ENCODE results near the gene TSC22D1. TPM values are rescaled to one million over a fixed set of nuclear protein-coding genes. Genes with fewer than 3 reads are reported as not detected.

Gene TSC22D1
- total and polyA plus RNA-seq, 12 donors: 28.5 to 113 (median 59.8) TPM

DNA sequence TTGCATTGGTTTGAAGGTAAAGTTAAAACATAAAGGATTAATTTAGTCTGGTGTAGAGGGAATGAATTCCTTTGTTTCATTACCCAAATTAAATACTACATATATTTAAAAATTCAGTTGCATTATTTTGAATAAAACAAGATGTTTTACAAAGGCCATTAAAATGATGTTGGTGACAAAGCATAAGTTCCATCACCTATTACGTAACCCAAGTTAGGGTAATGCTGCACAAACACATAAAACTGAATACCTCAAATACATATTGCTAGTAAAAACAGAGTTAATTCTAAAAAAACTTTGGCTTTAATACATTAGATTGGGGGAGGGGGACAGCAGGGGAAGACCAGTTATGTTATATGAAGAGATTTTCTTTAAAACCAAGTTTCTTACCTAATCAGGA is 122.2 kb downstream of the TSC22D1 start:
- DNase-seq: no peak
- intact Hi-C loops (cut with DNase I): no loop called here
- TF ChIP-seq POLR2A (IDR thresholded peaks at IDR 0.05): no peak
- TF ChIP-seq, protein P1, sequence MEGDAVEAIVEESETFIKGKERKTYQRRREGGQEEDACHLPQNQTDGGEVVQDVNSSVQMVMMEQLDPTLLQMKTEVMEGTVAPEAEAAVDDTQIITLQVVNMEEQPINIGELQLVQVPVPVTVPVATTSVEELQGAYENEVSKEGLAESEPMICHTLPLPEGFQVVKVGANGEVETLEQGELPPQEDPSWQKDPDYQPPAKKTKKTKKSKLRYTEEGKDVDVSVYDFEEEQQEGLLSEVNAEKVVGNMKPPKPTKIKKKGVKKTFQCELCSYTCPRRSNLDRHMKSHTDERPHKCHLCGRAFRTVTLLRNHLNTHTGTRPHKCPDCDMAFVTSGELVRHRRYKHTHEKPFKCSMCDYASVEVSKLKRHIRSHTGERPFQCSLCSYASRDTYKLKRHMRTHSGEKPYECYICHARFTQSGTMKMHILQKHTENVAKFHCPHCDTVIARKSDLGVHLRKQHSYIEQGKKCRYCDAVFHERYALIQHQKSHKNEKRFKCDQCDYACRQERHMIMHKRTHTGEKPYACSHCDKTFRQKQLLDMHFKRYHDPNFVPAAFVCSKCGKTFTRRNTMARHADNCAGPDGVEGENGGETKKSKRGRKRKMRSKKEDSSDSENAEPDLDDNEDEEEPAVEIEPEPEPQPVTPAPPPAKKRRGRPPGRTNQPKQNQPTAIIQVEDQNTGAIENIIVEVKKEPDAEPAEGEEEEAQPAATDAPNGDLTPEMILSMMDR (IDR thresholded peaks at IDR 0.05): no peak
- Histone ChIP-seq H3K27ac (no peak overlapping the region), H3K27me3 (no peaks in the 10 kb centered on the region), H3K4me3 (no peak overlapping the region), H3K36me3 (replicated peaks in 1 of 2) (no peaks in the 10 kb centered on the region), H3K9me3 (replicated peaks in 1 of 3) (no peaks in the 10 kb centered on the region), H3K4me1 (replicated peaks in 1 of 2) (no peaks in the 10 kb centered on the region)
- 90 to 97% (median 97%) methylated on average over 1 of the region's 1 CpG for WGBS, 4 donors

DNA sequence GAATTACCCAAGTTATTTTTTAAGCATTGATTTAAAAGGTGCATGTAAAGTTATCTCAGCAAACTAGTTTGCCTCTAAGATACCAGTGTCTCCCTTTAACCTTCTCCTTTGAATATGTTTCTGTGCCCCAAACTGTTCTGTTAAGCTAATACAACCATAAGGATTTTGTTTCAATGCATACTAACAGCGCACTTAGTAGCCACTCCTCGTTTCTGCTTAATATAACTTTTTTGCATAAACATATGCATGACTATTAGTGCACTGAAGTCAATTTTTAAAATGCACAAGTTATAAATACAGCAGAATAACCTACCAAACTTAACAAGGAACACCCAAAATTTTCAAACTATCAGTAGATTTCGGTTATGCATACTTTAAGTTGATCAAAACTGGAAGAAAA is 123.1 kb downstream of the TSC22D1 start:
- intact Hi-C loops (cut with DNase I): no loop called here
- 85 to 93% (median 92%) methylated on average over 3 of the region's 3 CpGs for WGBS, 4 donors
- H3K9me3 ChIP-seq (replicated peaks in 1 of 3): no peaks in the 10 kb centered on the region
- no peak for DNase-seq
- no peak for TF ChIP-seq POLR2A (IDR thresholded peaks at IDR 0.05)
- TF ChIP-seq, protein P1 (IDR thresholded peaks at IDR 0.05): no peak
- H3K4me3 ChIP-seq: no peak overlapping the region
- H3K27me3 ChIP-seq: no peaks in the 10 kb centered on the region
- H3K4me1 ChIP-seq (replicated peaks in 1 of 2): no peaks in the 10 kb centered on the region
- H3K36me3 ChIP-seq (replicated peaks in 1 of 2): no peaks in the 10 kb centered on the region
- no peak overlapping the region for H3K27ac ChIP-seq

DNA sequence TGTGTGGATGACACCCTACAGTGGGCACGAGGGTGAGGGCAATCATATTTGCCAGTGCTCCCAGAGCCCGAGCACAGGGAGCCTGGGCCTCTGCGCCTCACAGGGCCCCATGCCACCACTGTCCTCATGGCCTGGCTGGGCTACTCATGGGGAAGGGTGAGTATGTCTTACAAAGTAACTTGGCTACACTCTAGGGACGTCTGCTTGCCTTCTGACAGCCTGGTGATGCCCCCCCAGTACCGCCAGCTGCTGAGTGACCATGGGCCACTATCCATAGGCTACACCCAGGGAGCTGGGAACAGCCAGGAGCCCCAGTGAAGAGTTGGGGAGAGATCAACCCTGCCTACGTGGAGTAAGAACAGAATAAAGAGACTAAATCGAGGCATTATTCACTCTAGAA is 123.7 kb downstream of the TSC22D1 start:
- Histone ChIP-seq H3K36me3 (replicated peaks in 1 of 2) (no peaks in the 10 kb centered on the region), H3K4me3 (no peak overlapping the region), H3K9me3 (replicated peaks in 1 of 3) (no peaks in the 10 kb centered on the region), H3K4me1 (replicated peaks in 1 of 2) (no peaks in the 10 kb centered on the region), H3K27me3 (no peaks in the 10 kb centered on the region), H3K27ac (no peak overlapping the region)
- intact Hi-C loops (cut with DNase I): no loop called here
- 82 to 98% (median 93%) methylated on average over 6 to 7 of the region's 7 CpGs for WGBS, 4 donors
- TF ChIP-seq POLR2A (IDR thresholded peaks at IDR 0.05): no peak
- TF ChIP-seq, protein P1 (IDR thresholded peaks at IDR 0.05): no peak
- DNase-seq: no peak

DNA sequence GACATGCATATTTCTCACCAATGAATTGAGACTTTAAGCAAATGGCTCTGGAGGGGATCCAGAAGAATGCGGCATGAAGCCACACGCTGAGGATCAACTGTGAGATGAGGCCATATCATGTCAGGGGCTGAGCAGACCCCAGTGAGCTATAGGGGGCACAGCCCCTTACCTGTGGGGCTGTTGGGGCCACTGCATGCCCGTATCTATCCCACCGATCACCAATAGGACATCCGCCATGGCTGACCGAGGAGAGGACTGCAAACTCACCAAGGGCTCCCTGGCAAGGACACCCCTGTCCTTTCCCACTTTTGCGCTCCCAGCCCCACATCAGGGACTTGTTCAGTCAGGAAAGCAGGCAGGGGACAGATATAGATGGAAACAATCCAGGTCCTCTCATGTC is 124.5 kb downstream of the TSC22D1 start:
- Histone ChIP-seq H3K27ac (no peak overlapping the region), H3K27me3 (no peaks in the 10 kb centered on the region), H3K36me3 (replicated peaks in 1 of 2) (no peaks in the 10 kb centered on the region), H3K9me3 (replicated peaks in 1 of 3) (no peaks in the 10 kb centered on the region), H3K4me3 (no peak overlapping the region), H3K4me1 (replicated peaks in 1 of 2) (no peaks in the 10 kb centered on the region)
- DNase-seq: no peak
- intact Hi-C loops (cut with DNase I): no loop called here
- WGBS, 4 donors: 89 to 99% (median 94%) methylated on average over 3 to 7 of the region's 7 CpGs
- TF ChIP-seq POLR2A (IDR thresholded peaks at IDR 0.05): no peak
- TF ChIP-seq, protein P1 (IDR thresholded peaks at IDR 0.05): no peak
